NCI-H2196 treated with DMSO at 0.1 percent for 48 hours (cell line): ENCODE measurements around the gene ARMC5.
"Not testable (repeated sequence)": the region's sequence is repeated elsewhere in the genome, so short reads cannot be mapped to it uniquely, and the experiment has no call there.

Source experiments
- DNase-seq: peaks from one replicate; lab custom pipeline; 2025; ENCODE audit not compliant: unreplicated experiment; lab: John Stamatoyannopoulos, UW

Gene ARMC5

DNA sequence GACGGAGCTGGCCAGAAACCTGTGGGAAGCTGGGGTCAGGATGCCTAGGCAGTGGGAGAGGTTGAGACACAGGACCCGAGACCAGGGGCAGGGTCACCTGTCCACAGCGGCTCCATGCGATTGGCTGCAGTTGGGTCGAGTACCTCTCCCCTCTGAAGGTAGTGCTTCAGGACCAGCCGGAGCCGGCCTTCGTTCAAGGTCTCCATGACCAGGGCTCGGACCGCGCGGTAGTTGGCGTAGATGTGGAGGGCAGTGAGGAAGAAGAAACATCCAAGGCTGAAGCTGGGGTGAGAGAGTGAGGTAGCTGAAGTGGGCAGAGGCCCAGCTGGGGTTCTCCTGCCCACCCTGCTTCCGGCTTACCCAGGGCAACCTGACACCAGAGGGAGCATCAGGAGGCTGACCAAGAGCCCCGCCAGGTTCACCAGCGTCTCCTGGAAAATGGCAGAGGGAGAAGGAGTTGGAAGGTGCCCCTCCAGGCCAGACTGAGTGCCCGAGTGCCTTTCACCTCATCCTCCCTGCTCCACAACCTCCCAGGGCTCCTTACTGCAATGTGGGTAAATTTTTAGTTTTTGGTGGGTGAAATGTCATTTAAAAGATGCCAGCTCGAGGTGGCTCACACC lies 34.3 kb downstream of the ARMC5 start:
- DNase-seq = no peak

DNA sequence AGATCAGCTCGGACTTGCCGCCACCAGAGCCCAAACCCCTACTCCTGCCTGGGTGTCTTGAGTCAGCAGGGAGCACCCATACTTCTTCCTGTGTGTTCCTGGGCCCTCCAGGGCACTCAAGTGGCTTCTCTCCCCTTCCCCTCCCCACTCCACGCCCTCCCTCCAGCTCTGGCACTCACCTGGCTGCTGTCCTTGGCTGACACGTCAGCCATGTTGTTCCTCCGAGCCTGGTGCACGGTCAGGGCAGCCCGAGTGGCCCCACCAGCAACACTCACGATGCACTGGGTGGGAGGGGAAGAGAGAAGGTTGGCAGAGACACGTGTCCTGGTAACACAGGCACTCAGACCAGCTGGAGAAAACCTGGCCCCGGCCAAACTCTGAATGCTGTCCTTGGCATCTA lies 37.4 kb downstream of the ARMC5 start:
- no peak for DNase-seq

DNA sequence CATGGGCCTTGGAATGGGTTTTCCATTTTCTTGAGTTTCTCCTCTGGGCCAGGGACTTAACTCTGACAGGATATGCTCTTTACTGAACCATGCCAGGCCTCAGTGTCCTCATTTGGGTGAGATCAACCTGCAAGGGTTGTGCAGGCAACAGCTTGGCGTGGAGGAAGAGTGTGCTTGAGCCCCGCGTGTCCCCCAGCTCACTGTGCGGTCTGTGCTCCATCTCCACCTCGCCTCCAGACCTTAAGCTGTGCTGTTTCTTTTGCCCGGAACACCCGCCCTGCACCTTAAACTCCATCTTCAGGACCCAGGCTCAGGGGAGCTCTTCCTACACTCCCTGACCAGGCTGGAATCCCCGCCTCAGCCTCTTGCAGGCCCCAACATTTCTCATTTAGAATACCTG lies 39.2 kb downstream of the ARMC5 start:
- no peak for DNase-seq

DNA sequence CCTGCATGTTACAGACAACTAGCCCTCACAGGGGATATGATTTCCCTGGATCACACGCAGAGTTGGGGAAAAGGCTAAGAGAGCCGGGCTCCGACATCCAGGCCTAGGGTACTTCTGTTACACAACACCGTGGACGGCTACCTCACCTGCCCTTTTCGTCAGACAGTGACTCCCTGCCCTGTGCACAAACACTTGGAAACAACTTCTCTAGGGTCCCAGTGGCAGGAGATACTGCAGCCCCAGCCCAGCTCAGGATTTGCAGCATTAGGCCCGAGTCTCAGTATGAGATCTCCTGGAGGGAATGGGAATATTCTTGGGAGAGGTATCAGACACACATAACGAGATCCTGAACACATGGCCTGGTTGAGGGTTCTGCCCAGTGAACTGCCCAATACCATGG lies 40.6 kb downstream of the ARMC5 start:
- DNase-seq = no peak

DNA sequence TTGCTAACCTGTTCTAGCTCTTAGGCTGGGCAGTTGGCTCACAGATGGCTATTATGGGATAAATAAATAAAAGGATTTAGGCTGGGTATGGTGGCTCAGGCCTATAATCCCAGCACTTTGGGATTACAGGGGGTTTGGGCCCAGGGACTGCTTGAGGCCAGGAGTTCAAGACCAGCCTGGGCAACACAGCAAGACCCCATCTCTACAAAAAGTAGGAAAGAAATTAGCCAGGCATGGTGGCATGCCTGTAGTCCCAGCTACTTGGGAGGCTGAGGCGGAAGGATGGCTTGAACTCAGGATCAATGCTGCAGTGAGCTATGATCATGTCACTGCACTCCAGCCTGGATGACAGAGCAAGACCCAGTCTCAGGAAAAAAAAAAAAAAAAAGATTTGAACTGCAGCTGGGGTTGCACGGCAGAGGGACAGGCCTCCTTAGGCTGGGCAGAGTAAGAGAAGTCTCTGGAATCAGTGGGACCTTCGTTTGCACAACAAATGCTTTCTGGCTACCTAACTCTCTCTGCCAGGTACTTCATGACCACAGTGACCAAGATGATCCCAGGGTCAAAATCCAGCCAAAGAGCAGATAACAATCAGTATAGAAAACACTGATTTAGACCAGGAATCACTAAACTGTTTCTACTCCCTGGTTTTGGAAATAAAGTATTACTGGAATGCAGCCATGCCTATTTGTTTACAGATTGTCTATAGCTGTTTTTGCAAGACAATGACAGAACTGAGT lies 42.1 kb downstream of the ARMC5 start:
- DNase-seq = no peak

DNA sequence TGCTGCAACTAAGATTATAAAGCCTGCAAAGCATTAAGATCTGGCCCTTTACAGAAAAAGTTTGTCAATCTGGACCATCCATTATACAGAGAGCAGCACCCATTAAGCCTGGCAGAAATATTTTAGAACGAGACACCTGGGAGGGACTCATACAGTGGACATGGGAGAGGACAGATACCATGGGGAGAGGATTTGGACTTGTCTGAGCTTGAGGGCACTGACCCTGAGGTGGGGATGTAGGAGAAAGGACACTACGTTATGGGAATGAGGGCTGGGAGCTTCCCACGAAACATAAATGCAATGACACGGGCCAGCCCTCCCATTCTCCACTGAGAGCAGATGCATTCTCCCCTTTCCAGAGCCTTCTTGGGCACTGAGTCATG lies 42.7 kb downstream of the ARMC5 start:
- DNase-seq = no peak

- no peak for DNase-seq
These were observed 43.7 kb downstream of the ARMC5 start for GRCh38 chr16:31502981-31503380.

GRCh38 chr16:31503555-31503954 lies 44.3 kb downstream of the ARMC5 start:
- DNase-seq = not testable (repeated sequence)

- DNase-seq = no peak
These were observed 44.9 kb downstream of the ARMC5 start for GRCh38 chr16:31504159-31504558.

DNA sequence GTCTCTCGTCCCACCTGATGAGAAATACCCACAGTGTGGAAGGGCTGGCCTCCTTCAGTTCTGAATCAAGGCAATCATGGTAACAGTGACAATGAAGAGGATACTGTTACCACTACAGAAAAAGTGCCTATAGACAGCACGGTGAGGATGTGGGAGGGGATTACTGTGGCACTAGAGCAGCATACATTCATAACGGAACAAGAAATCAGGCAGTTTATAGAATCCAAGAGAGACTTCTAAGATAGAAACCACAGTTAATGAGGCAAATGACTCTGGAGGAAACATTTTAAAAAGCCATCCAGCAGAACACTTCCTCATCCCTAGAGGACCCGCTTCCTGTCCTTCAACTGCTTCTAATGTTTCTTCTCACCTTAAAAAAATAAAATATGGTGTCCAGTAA lies 46.2 kb downstream of the ARMC5 start:
- DNase-seq = no peak

DNA sequence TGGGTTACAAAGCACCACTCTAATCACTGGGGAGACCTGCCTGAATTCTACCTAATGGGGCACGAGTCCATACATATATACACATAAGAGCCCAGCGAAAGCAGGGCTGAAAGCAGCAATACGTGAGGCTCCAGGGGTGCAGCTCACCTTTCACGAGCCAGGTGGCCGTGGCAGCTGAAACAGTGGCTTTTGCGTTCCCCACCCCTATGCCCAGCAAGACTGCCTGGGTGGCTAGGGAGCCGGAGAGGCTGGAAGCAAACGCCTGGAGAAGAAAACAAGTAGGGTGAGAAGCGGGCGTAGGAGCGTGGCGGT lies 48.3 kb downstream of the ARMC5 start:
- no peak for DNase-seq

DNA sequence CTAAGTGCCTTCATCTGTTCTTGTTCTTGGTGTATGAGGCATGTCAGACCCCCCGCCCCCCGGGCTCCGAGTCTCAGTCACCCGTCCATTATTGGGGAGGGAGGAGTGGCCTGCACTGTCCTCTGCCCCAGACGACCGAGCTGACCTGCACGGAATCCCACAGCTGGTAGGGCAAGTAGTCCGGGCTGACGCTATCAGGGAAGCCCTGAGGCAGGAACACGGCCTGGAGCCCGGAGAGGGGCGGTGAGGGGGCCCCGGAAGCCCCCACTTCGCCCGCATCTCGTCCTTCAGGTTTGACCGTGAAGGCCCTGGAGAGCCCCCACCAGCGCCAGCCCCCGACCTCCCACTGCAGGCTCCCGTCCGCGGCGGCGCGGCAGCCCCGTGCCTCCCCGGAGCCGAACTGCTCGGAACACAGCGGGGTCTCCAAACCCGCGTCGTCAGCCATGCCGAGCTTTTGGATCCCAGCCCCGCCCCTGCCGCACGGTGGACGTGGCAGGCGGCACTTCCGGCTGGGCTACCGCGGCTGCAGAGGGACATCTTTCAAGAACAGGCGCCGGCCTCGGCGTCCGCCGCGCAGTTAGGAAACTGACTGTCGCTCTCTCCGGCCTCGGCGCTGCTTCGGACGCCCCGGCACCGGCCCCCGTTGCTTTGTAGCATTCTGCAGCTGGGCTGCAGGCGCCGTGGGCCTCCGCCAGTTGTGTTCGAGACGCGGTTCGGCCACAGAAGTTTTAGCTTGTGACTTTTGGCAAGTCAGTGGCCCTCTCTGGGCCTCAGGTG lies 48.8 kb downstream of the ARMC5 start, which contains the start of gene RUSF1:
Gene RUSF1, minus strand, starts transcription at position 463 of the 777 bp plus-strand sequence. Its CDS starts 18 bp downstream, at position 445.
- peak; percentile 61 for DNase-seq

- DNase-seq = no peak
These were observed 49.5 kb downstream of the ARMC5 start for GRCh38 chr16:31508706-31509195.

- DNase-seq = no peak
These were observed 53.8 kb downstream of the ARMC5 start for GRCh38 chr16:31513126-31513525.

- no peak for DNase-seq
These were observed 54.6 kb downstream of the ARMC5 start for GRCh38 chr16:31513884-31514283.
